Fibroblast of lung (primary cell): ENCODE data around the gene RASA3. TPM values are rescaled to one million over a fixed set of nuclear protein-coding genes. Genes with fewer than 3 reads are reported as not detected.
A peak's percentile ranks its signal among the peaks of the same experiment; 100 is the strongest.

ENCODE experiments used
- DNase-seq, 2 donors: peaks; one replicate each; pipeline versions ENCODE4 v3.0.0 to v3.0.0-alpha.2; 2010; ENCODE audit warnings: low read depth in 2 of 2
- H2AFZ ChIP-seq: 2 replicates; pipeline ENCODE4 v1.5.1; 2012; ENCODE audit warnings: low read length, control low read depth, inconsistent platforms
- H3K27ac ChIP-seq: 2 replicates; pipeline ENCODE4 v1.5.1; 2011; ENCODE audit warnings: low read length, control low read depth; ENCODE audit not compliant: insufficient read depth
- H3K27me3 ChIP-seq: 2 replicates; pipeline ENCODE4 v1.5.1; 2011; ENCODE audit warnings: mild to moderate bottlenecking, low read length; ENCODE audit not compliant: control insufficient read depth, insufficient read depth
- H3K36me3 ChIP-seq: 2 replicates; pipeline ENCODE4 v1.5.1; 2011; ENCODE audit warnings: low read length; ENCODE audit not compliant: control insufficient read depth, insufficient read depth
- H3K4me1 ChIP-seq: 2 replicates; pipeline ENCODE4 v1.5.1; 2011; ENCODE audit warnings: low read length; ENCODE audit not compliant: control insufficient read depth, insufficient read depth; ENCODE audit errors: extremely low read depth
- H3K4me2 ChIP-seq: 2 replicates; pipeline ENCODE4 v1.5.1; 2011; ENCODE audit warnings: low read length, control low read depth; ENCODE audit not compliant: insufficient read depth; ENCODE audit errors: extremely low read depth
- H3K4me3 ChIP-seq, 4 experiments: fragments of 200-600 bp in 1 of 4; sonication (generic) in 1 of 4; replicated peaks in 1 of 4; 2 replicates each; pipeline ENCODE4 v1.5.1; 2011 to 2016; ENCODE audit warnings: low read length in 4 of 4, low read depth in 3 of 4, mild to moderate bottlenecking in 3 of 4, control low read depth in 2 of 4, inconsistent platforms in 1 of 4, mixed read lengths in 1 of 4; ENCODE audit not compliant: insufficient read depth in 1 of 4; ENCODE audit errors: control extremely low read depth in 1 of 4
- H3K79me2 ChIP-seq: 2 replicates; pipeline ENCODE4 v1.5.1; 2012; ENCODE audit warnings: mild to moderate bottlenecking, low read length, inconsistent platforms; ENCODE audit not compliant: control insufficient read depth, insufficient read depth
- H3K9ac ChIP-seq: 2 replicates; pipeline ENCODE4 v1.5.1; 2011; ENCODE audit warnings: mild to moderate bottlenecking, low read length, control low read depth; ENCODE audit not compliant: insufficient read depth
- H3K9me3 ChIP-seq: 2 replicates; pipeline ENCODE4 v1.5.1; 2012; ENCODE audit warnings: low read depth, low read length; ENCODE audit not compliant: control insufficient read depth, insufficient read depth
- H4K20me1 ChIP-seq: 2 replicates; pipeline ENCODE4 v1.5.1; 2011; ENCODE audit warnings: low read length; ENCODE audit not compliant: control insufficient read depth, insufficient read depth; ENCODE audit errors: extremely low read depth
- CTCF ChIP-seq, 2 donors: IDR thresholded peaks in 1 of 2; conservative IDR thresholded peaks in 1 of 2; 1 replicate in 1 of 2; 2 replicates in 1 of 2; pipeline ENCODE4 v1.5.1; 2011 to 2012; ENCODE audit warnings: low read length in 2 of 2, control low read depth in 1 of 2, inconsistent platforms in 1 of 2, low read depth in 1 of 2, mild to moderate bottlenecking in 1 of 2
- EZH2 ChIP-seq: IDR thresholded peaks from 2 replicates; pipeline ENCODE4 v1.5.1; 2012; ENCODE audit warnings: low read length, control low read depth, mild to moderate bottlenecking; ENCODE audit errors: missing control alignments
- polyA plus RNA-seq, 2 donors: library from polyadenylated mRNA; depleted of rRNA in 1 of 2; stranded (reverse) in 1 of 2; unstranded in 1 of 2; fragments of >200 nt; gene quantifications; 2 replicates each; pipeline ENCODE4 v1.2.1, GENCODE V29; 2011 to 2012; ENCODE audit warnings: missing spikeins in 1 of 2
- total RNA-seq: library from RNA; depleted of rRNA; stranded (reverse); fragments of >200 nt; gene quantifications from 2 replicates; pipeline ENCODE4 v1.2.1, GENCODE V29; 2014

RASA3 gene
- total and polyA plus RNA-seq, 2 donors (not counting 1 experiment from before 2014, with no cell fraction given), result 26.6 to 31.1 TPM

GRCh38 chr13:113977976-113978375 is 154.4 kb downstream of the RASA3 start:
- TF ChIP-seq CTCF (conservative IDR thresholded peaks at IDR 0.05 in 1 of 2, IDR thresholded peaks at IDR 0.05 in 1 of 2; ENCODE audit: low read depth in 1 of 2, low read length in 2 of 2) (no peak), EZH2 (no peak)
- Histone ChIP-seq H3K4me2 (no peak overlapping the region), H3K27ac (no peak overlapping the region), H3K4me3 (no peak overlapping the region), H3K36me3 (peaks cover 57% of the 10 kb centered on the region), H3K79me2 (peaks cover 2% of the 10 kb centered on the region), H3K9me3 (no peaks in the 10 kb centered on the region), H3K27me3 (no peaks in the 10 kb centered on the region), H4K20me1 (no peaks in the 10 kb centered on the region), H2AFZ (no peak overlapping the region), H3K9ac (no peak overlapping the region), H3K4me1 (peaks cover 11% of the 10 kb centered on the region)
- DNase-seq, result no peak

GRCh38 chr13:113976711-113977684 is 155.4 kb downstream of the RASA3 start:
- Histone ChIP-seq H3K4me3 (no peak overlapping the region), H3K27ac (peak overlapping the region; percentile 64), H3K9ac (no peak overlapping the region), H3K9me3 (no peaks in the 10 kb centered on the region), H3K27me3 (no peaks in the 10 kb centered on the region), H3K4me1 (peaks cover 11% of the 10 kb centered on the region), H2AFZ (no peak overlapping the region), H4K20me1 (no peaks in the 10 kb centered on the region), H3K36me3 (peaks cover 58% of the 10 kb centered on the region), H3K4me2 (peak overlapping the region; percentile 25), H3K79me2 (peaks cover 2% of the 10 kb centered on the region)
- TF ChIP-seq EZH2 (no peak), CTCF (conservative IDR thresholded peaks at IDR 0.05 in 1 of 2, IDR thresholded peaks at IDR 0.05 in 1 of 2; ENCODE audit: low read depth in 1 of 2, low read length in 2 of 2) (no peak)
- peak; percentile 13 to 84 for DNase-seq

GRCh38 chr13:113975416-113975815 is 157.0 kb downstream of the RASA3 start:
- Histone ChIP-seq H2AFZ (no peak overlapping the region), H3K36me3 (peaks cover 56% of the 10 kb centered on the region), H3K9me3 (no peaks in the 10 kb centered on the region), H3K9ac (no peak overlapping the region), H3K27me3 (no peaks in the 10 kb centered on the region), H3K27ac (no peak overlapping the region), H3K4me3 (no peak overlapping the region), H3K79me2 (peaks cover 2% of the 10 kb centered on the region), H3K4me2 (no peak overlapping the region), H4K20me1 (no peaks in the 10 kb centered on the region), H3K4me1 (peaks cover 11% of the 10 kb centered on the region)
- no peak for TF ChIP-seq CTCF (conservative IDR thresholded peaks at IDR 0.05 in 1 of 2, IDR thresholded peaks at IDR 0.05 in 1 of 2; ENCODE audit: low read depth in 1 of 2, low read length in 2 of 2)
- TF ChIP-seq EZH2, result no peak
- no peak for DNase-seq
